Astrocyte (in vitro differentiated cells and primary cell): Measurements from ENCODE around the gene SIVA1. TPM values are rescaled to one million over a fixed set of nuclear protein-coding genes. Genes with fewer than 3 reads are reported as not detected.

ENCODE experiments used
- DNase-seq: peaks from one replicate; pipeline ENCODE4 v3.0.0-alpha.2; 2010; ENCODE audit warnings: low read depth
- FAIRE-seq: peaks from 2 replicates; lab custom pipeline; 2011; peaks lifted over from hg19 to GRCh38; lab: Jason Lieb, UNC
- H2AFZ ChIP-seq: 2 replicates; pipeline ENCODE4 v1.6.0; 2012; ENCODE audit warnings: low read depth, low read length, inconsistent platforms
- H3K27ac ChIP-seq: 2 replicates; pipeline ENCODE4 v1.5.1; 2011; ENCODE audit warnings: low read depth, low read length, inconsistent platforms
- H3K27me3 ChIP-seq: 2 replicates; pipeline ENCODE4 v1.6.0; 2011; ENCODE audit warnings: low read length, inconsistent platforms; ENCODE audit not compliant: insufficient read depth
- H3K36me3 ChIP-seq: 2 replicates; pipeline ENCODE4 v1.5.1; 2011; ENCODE audit warnings: low read length, inconsistent platforms; ENCODE audit not compliant: insufficient read depth
- H3K4me1 ChIP-seq: 2 replicates; pipeline ENCODE4 v1.5.1; 2011; ENCODE audit warnings: low read length, inconsistent platforms; ENCODE audit not compliant: insufficient read depth
- H3K4me2 ChIP-seq: 2 replicates; pipeline ENCODE4 v1.6.0; 2012; ENCODE audit warnings: low read length, inconsistent platforms
- H3K4me3 ChIP-seq: 2 replicates; pipeline ENCODE4 v1.5.1; 2011; ENCODE audit warnings: low read depth, mild to moderate bottlenecking, low read length, inconsistent platforms; ENCODE audit not compliant: insufficient read depth
- H3K79me2 ChIP-seq: 2 replicates; pipeline ENCODE4 v1.6.0; 2012; ENCODE audit warnings: mild to moderate bottlenecking, low read length, inconsistent platforms; ENCODE audit not compliant: insufficient read depth
- H3K9ac ChIP-seq: 2 replicates; pipeline ENCODE4 v1.6.0; 2012; ENCODE audit warnings: mild to moderate bottlenecking, low read length, inconsistent platforms
- H3K9me3 ChIP-seq: 2 replicates; pipeline ENCODE4 v1.5.1; 2012; ENCODE audit warnings: low read depth, mild to moderate bottlenecking, low read length, inconsistent platforms; ENCODE audit not compliant: insufficient read depth
- H4K20me1 ChIP-seq: 2 replicates; pipeline ENCODE4 v1.6.0; 2012; ENCODE audit warnings: low read length, inconsistent platforms; ENCODE audit not compliant: insufficient read depth
- H3K27ac Mint-ChIP-seq: one replicate; pipeline ENCODE4 v1.8.0; 2021; ENCODE audit warnings: mild to moderate bottlenecking, mixed read lengths; ENCODE audit not compliant: unreplicated experiment
- H3K27me3 Mint-ChIP-seq: one replicate; pipeline ENCODE4 v1.8.0; 2021; ENCODE audit warnings: low read depth, mixed read lengths; ENCODE audit not compliant: unreplicated experiment
- H3K36me3 Mint-ChIP-seq: one replicate; pipeline ENCODE4 v1.8.0; 2021; ENCODE audit warnings: low read depth, mixed read lengths; ENCODE audit not compliant: unreplicated experiment
- H3K4me1 Mint-ChIP-seq: one replicate; pipeline ENCODE4 v1.8.0; 2021; ENCODE audit warnings: low read depth, mixed read lengths; ENCODE audit not compliant: unreplicated experiment
- H3K4me3 Mint-ChIP-seq: one replicate; pipeline ENCODE4 v1.8.0; 2021; ENCODE audit warnings: mild to moderate bottlenecking, moderate library complexity, mixed read lengths; ENCODE audit not compliant: unreplicated experiment
- H3K9me3 Mint-ChIP-seq: one replicate; pipeline ENCODE4 v1.8.0; 2021; ENCODE audit warnings: mild to moderate bottlenecking, mixed read lengths; ENCODE audit not compliant: unreplicated experiment
- EZH2 ChIP-seq: IDR thresholded peaks from 2 replicates; pipeline ENCODE4 v1.6.1; 2012; ENCODE audit warnings: mild to moderate bottlenecking, low read length, inconsistent platforms; ENCODE audit not compliant: insufficient read depth
- total RNA-seq: library from RNA; stranded (reverse); gene quantifications from 2 replicates; pipeline ENCODE4 v1.2.1, GENCODE V29; 2021
- TF ChIP-seq, protein P1 (sequence below): IDR thresholded peaks from 2 replicates; pipeline ENCODE4 v1.5.1; 2011; ENCODE audit warnings: low read depth, mild to moderate bottlenecking, inconsistent platforms, low read length, moderate library complexity; ENCODE audit not compliant: insufficient read depth

Gene SIVA1
- total RNA-seq, 1 donor from 2014 or later: 51.0 TPM

DNA sequence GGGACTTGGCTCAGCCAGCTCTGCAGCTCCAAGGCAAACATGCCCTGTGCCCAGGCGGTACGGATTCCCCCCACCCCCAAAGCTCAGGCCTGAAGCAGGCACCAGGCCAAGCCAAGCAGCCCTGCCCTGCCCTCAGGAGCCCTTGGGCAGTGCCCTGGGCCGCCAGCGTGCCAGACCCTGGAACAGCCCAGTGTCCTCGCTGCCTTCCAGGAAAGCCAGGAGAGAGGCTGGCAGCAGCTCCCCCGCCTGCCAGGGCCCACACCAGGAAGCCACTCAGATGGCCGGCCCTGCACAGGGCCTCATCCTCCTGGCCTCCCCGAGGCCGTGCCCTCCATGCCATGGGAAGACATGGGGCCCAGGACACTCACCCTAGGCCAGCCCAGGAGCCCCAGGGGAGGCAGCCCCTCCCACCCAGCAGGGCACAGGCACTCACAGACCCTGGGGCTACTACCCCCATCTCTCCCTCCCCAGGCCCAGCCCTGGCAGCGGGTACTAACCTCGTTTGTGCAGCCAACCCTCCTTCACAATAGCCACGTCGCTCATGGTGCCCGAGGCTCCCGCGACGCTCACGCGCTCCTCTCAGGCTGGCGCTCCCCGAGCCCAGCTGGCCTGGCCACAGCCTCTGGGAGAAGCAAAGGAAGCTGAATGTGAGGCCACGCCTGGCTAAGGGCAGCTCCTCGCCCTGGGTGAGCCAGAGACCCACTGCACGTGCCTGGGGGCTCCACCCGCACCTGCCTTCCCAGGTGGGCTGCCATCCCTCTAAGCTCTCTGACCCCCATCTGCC is 39.3 kb downstream of the SIVA1 start:
- H3K36me3 ChIP-seq: no peaks in the 10 kb centered on the region
- H3K27me3 ChIP-seq: no peaks in the 10 kb centered on the region
- peaks cover 17% of the 10 kb centered on the region for H3K4me1 ChIP-seq
- no peaks in the 10 kb centered on the region for H3K9me3 Mint-ChIP-seq
- peaks cover 5% of the 10 kb centered on the region for H3K36me3 Mint-ChIP-seq
- no peaks in the 10 kb centered on the region for H3K9me3 ChIP-seq
- no peak overlapping the region for H3K27ac ChIP-seq
- H3K27ac Mint-ChIP-seq: no peak overlapping the region
- TF ChIP-seq EZH2: no peak
- TF ChIP-seq, protein P1, sequence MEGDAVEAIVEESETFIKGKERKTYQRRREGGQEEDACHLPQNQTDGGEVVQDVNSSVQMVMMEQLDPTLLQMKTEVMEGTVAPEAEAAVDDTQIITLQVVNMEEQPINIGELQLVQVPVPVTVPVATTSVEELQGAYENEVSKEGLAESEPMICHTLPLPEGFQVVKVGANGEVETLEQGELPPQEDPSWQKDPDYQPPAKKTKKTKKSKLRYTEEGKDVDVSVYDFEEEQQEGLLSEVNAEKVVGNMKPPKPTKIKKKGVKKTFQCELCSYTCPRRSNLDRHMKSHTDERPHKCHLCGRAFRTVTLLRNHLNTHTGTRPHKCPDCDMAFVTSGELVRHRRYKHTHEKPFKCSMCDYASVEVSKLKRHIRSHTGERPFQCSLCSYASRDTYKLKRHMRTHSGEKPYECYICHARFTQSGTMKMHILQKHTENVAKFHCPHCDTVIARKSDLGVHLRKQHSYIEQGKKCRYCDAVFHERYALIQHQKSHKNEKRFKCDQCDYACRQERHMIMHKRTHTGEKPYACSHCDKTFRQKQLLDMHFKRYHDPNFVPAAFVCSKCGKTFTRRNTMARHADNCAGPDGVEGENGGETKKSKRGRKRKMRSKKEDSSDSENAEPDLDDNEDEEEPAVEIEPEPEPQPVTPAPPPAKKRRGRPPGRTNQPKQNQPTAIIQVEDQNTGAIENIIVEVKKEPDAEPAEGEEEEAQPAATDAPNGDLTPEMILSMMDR: no peak
- no peak overlapping the region for H3K4me3 Mint-ChIP-seq
- H3K9ac ChIP-seq: no peak overlapping the region
- DNase-seq (no peak), FAIRE-seq (no peak)
- peak overlapping the region; percentile 98 for H3K4me2 ChIP-seq
- H3K4me1 Mint-ChIP-seq: peaks cover 14% of the 10 kb centered on the region
- H3K79me2 ChIP-seq: peaks cover 78% of the 10 kb centered on the region
- H2AFZ ChIP-seq: no peak overlapping the region
- no peaks in the 10 kb centered on the region for H3K27me3 Mint-ChIP-seq
- peaks cover 75% of the 10 kb centered on the region for H4K20me1 ChIP-seq
- H3K4me3 ChIP-seq: no peak overlapping the region

DNA sequence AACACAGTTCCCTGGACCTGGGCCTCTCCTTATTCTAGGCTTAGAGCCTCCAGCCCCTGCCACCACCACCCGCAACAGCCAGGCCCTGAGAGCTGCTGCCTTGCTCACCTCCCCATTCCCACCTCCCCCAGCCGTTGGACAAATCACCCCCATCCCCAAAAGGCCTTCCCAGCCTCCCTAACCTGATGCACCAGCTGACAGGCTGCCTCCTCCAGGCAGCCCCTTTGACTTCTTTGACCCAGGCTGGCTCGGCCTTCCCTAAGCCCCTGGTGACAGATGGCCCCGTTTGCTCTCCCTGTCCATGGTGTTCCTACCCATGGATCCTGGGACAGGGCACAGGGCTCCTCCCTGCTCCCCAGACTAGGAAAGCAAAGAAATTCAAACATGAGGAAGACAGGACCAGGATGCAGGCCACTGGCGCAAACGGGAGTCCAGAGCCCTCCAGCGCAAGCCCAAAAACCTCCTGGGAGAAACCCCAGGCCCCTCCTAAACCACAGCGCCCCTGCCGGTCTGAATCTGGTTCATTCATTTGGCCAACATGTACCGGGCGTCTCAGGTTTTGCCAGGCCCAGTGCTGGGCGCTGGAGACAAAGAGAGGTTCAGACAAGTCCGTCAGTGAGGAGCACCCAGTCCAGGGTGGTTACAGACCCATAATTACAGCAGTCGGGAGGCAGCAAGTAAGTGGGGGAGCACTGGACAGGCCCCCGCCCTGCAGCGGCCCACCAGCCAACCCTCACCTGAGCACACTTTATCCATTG is 40.2 kb downstream of the SIVA1 start:
- Mint-ChIP-seq H3K27me3 (no peaks in the 10 kb centered on the region), H3K27ac (peak overlapping the region; percentile 18), H3K4me3 (peak overlapping the region; percentile 95), H3K4me1 (peaks cover 17% of the 10 kb centered on the region), H3K9me3 (no peaks in the 10 kb centered on the region), H3K36me3 (peaks cover 5% of the 10 kb centered on the region)
- Histone ChIP-seq H3K4me1 (peaks cover 17% of the 10 kb centered on the region), H3K27ac (no peak overlapping the region), H4K20me1 (peaks cover 67% of the 10 kb centered on the region), H3K4me2 (peak overlapping the region; percentile 98), H2AFZ (no peak overlapping the region), H3K9me3 (no peaks in the 10 kb centered on the region), H3K9ac (peak overlapping the region; percentile 89), H3K27me3 (peaks cover 2% of the 10 kb centered on the region), H3K79me2 (peaks cover 70% of the 10 kb centered on the region), H3K4me3 (peak overlapping the region; percentile 87), H3K36me3 (no peaks in the 10 kb centered on the region)
- TF ChIP-seq EZH2: no peak
- no peak for DNase-seq
- no peak for FAIRE-seq

DNA sequence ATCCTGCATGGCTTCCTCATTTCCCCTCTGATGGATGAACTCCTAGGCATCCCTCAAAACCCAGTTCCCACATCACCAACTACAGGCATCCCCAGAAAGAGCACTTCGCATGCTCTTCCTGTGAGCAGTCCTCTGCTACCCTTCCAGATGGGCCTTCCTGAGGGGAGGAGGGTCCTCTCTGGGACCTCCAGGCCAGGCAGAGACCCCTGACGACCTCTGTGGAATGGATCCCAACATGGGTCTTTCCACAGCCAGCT is 40.7 kb downstream of the SIVA1 start:
- no peaks in the 10 kb centered on the region for H3K9me3 Mint-ChIP-seq
- TF ChIP-seq, protein P1: no peak
- TF ChIP-seq EZH2: no peak
- peak overlapping the region; percentile 95 for H3K4me3 Mint-ChIP-seq
- H3K27ac Mint-ChIP-seq: no peak overlapping the region
- Histone ChIP-seq H3K4me3 (peak overlapping the region; percentile 87), H3K9ac (peak overlapping the region; percentile 89), H3K4me1 (peaks cover 17% of the 10 kb centered on the region), H3K27ac (no peak overlapping the region), H3K27me3 (peaks cover 3% of the 10 kb centered on the region), H3K4me2 (peak overlapping the region; percentile 98), H4K20me1 (peaks cover 62% of the 10 kb centered on the region), H3K36me3 (no peaks in the 10 kb centered on the region), H2AFZ (no peak overlapping the region), H3K9me3 (no peaks in the 10 kb centered on the region), H3K79me2 (peaks cover 65% of the 10 kb centered on the region)
- no peaks in the 10 kb centered on the region for H3K27me3 Mint-ChIP-seq
- FAIRE-seq (no peak), DNase-seq (no peak)
- peaks cover 17% of the 10 kb centered on the region for H3K4me1 Mint-ChIP-seq
- H3K36me3 Mint-ChIP-seq: peaks cover 5% of the 10 kb centered on the region
